Stimulated activated CD4-positive, alpha-beta T cell treated with anti-CD3 and anti-CD28 coated beads, TNF-alpha, amount 100 ng/mL, for 4 hours (primary cell): Measurements from ENCODE around the gene UNKL.
A peak's percentile ranks its signal among the peaks of the same experiment; 100 is the strongest.

Experiments used
- DNase-seq, 3 experiments: peaks; one replicate each; pipeline ENCODE4 v3.0.0-alpha.2; 2020; ENCODE audit warnings: low read depth in 3 of 3

UNKL gene

GRCh38 chr16:1431497-1432270 is 17.2 kb upstream of the UNKL start:
- DNase-seq: no peak

- no peak for DNase-seq
These were observed 16.4 kb upstream of the UNKL start, which contains the start of gene PERCC1 for GRCh38 chr16:1430759-1431496. Gene PERCC1, plus strand, starts transcription at chr16:1431078. Its CDS starts 1,516 bp downstream, at chr16:1432594.

- DNase-seq: no peak
These were observed 15.8 kb upstream of the UNKL start for GRCh38 chr16:1430214-1430758.

GRCh38 chr16:1429631-1430030 is 15.1 kb upstream of the UNKL start:
- no peak for DNase-seq

GRCh38 chr16:1429012-1429411 is 14.5 kb upstream of the UNKL start:
- DNase-seq: no peak

- DNase-seq: peak in 1 of 3 experiments; percentile 13
These were observed 14.0 kb upstream of the UNKL start for GRCh38 chr16:1428511-1428910.

DNA sequence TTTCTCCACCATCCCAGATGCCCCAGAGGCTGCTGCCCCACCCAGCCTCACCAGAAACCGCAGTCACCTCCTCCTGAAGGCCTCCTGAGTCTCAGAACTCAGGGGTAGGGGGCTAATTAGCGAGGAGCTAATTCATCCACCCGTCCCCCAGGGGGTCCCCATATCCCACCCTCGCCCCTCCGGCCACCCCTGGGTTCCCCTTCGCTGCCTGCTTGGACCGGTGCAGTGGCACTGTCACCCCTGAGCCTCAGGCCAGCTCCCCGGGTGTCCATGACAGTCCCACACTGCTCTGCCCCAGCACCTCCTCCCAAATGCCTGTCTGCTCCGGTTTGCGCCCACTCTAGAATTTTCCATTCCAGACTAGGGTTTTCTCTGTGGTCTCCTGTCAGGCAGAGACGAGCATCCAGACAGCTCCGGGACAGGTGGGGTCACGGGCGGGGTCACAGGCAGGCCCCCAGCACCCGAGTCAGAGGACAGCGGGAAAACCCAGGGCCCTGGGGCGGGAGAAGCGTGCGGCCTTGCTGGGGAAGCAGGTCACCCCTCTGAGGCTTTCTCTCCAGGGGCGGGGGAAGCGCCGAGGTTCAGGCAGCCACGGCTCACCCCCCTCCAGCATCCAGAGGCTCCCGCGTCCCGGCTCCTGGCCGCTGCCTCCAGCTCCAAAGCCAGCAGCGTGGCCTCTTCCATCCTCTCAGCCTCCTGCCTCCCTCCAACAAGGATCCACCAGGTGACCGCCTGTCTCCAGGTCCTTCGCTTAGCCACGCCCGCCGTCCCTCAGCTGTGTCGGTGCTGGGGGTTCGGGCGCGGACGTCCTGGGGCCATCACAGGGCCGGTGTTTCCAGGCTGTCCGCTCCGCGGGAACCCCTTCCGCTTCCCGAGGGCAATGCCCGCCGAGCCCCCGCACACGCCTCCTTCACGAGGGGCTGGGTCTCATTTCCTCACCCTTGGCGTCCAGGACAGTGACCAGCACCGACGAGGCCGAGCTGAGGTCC is 13.3 kb upstream of the UNKL start:
- DNase-seq: no peak

DNA sequence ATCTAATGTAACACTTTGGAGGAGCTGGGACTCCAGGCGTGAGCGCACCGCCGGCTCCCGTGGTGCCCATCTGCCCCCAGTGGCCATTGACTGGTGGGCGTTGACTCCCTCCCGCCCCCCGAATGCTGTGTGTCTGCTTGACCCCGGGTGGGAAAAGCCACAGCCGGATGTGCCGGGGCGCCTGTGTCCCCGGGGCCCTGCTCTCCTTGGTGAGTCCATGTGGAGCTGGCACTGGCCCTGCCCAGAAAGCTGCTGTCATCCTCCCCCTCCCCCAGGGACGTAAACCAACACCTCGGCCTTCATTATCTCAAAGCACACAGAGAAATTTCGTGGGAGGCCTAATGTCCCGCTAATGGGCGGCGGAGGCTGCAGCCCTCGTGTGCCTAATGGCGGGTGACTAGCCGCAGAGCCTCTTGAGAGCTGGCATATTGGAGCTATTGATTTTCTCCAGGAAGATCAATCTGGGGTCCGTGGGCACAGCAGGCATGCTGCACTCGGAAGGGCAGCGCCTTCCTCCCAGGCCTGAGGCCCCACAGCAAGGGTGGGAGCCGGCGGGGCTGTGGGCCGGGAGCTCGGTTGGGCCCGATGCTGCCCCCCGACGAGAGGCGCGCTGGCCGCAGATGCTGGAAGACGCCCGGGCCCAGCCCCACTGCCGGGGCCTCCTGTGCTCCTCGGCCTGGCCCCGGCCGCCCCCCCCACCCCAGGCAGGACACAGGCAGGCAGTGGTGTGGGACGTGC is 12.4 kb upstream of the UNKL start:
- no peak for DNase-seq

GRCh38 chr16:1425616-1426370 is 11.3 kb upstream of the UNKL start:
- no peak for DNase-seq

GRCh38 chr16:1424028-1424427 is 9.5 kb upstream of the UNKL start:
- DNase-seq: no peak

- no peak for DNase-seq
These were observed 7.6 kb upstream of the UNKL start for GRCh38 chr16:1422076-1422475.

- DNase-seq: no peak
These were observed 5.6 kb upstream of the UNKL start for GRCh38 chr16:1420111-1420539.

- no peak for DNase-seq
These were observed 2.0 kb upstream of the UNKL start for GRCh38 chr16:1416521-1416941.

DNA sequence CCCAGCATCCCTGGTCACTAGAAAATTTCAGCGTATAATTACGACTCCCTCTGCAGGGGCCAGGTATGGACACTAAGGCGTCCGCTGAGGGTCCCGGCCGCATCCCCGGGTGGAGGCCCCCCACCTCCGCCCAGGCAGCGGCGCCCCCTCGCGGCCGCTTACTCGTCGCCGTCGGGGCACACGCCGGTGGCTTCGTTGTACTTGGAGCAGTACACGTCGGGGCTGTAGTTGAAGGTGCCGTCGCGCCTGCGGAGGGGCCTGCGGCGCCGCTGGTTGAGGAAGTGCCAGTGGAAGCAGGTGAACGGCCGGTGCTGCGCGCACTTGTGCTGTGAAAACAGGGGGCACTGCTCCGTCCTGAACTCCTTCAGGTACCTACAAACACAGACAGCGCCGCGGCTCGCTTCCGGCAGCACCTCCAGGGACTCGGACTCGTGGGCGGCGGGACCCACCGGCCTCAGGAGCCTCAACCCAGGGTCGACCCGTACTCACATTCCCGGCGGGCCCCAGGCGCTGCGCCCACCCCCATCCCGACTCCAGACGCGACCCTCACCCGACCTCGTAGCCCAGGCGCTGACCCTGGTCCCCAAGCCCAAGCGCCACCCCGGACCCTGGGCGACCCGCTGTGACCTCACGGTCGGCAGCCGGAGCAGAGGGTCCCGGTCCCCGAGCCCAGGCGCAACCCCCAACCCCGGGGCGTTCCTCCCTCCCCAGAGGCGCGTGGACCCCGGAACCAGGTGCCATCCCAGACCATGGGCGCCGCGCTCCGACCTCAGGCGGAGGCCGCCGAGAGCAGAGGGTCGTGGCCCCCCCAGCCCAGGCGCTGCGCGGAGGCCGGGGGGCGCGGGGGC is 596 bp downstream of the UNKL start:
- peak; percentile 28 to 34 (median 32) for DNase-seq

GRCh38 chr16:1412847-1413246 is 1.7 kb downstream of the UNKL start:
- no peak for DNase-seq

DNA sequence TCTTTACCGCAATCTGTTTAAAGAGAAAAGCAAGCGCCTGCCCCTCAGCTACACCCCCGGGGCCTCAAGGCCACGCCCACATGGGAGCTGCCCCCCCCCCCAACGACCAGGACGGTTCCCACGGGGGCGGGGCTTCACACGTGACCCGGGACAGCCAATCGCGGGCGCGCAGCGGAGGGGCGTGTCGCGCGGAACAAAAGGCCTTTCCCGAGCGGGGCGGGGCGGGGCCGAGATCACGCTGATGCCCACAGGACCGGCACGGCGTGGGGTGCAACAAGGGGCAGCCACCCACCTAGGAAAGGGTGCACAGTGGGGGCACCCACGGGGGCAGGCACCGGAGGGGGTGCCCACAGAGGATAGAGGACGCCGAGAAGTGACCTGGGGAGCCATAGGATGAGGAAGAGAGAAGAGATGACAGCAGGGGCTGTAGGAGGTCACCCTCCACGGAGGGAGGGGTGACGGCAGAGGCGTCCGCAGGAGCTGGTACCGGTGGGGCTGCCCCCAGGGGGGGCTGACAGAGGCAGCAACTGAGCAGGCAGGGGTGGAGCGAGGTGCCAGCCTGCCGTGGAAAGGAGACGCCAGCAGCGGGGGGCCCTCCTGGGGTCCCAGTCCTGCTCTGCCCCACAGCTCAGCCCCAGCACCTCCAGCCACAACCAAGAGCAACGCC is 6.2 kb downstream of the UNKL start:
- DNase-seq: peak; percentile 91 to 97 (median 94)

GRCh38 chr16:1407753-1408152 is 6.8 kb downstream of the UNKL start:
- DNase-seq: no peak

DNA sequence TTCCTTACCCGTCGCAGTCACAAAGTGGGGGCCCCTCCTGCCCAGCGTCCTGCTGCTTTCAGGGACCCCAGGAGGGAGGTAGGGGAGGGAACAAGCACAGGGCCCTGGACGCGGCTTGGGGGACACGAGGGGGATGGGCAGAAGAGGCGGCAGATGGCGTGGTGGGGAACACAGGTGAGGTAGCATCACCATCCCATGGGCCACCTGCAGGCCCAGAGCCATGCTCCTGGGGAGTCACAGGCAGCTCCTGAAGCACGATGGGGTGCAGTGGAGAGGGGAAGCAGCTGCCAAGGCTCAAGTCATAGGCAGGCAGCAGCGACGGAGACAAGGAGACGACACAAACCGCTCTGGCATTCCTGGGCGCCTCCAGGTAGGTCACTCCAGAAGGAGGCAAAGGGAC is 10.8 kb downstream of the UNKL start:
- DNase-seq: no peak

DNA sequence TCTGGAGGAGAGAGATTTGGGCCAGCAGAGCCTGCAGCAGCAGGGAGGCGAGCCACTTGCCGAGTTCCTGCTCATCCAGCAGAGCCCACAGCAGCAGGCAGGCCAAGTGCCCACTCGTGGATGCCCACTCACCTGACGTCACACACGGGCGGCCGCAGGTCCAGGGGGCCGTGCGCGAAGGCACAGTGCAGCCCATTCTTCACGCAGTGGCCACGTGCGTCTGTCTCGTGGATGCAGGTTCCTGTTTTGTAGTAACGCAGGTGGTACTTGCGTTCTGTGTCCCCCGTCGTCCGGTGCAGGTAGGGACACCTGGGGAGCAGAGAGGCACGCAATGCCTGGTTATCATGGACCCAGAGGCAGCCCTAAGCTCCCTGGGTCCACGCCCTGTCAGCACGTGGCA is 11.5 kb downstream of the UNKL start:
- DNase-seq: no peak
